AG04450 (cell line): ENCODE data around the gene MYL4. TPM values are rescaled to one million over a fixed set of nuclear protein-coding genes. Genes with fewer than 3 reads are reported as not detected.

Source experiments
- CTCF ChIA-PET: fragments of 300-600, 350-600 bp; formaldehyde crosslinking; extraction: SDS; loops from one replicate; lab custom pipeline; 2022; ENCODE audit warnings: antibody characterized with exemption, inconsistent platforms; lab: Charles Lee
- POLR2A ChIA-PET: fragments of 350-600 bp; formaldehyde crosslinking; extraction: SDS; loops from one replicate; lab custom pipeline; 2021; ENCODE audit warnings: antibody characterized with exemption, inconsistent platforms; lab: Yijun Ruan, JAX
- DNase-seq: peaks from one replicate; pipeline ENCODE4 v3.0.0-alpha.2; 2011; ENCODE audit warnings: low read depth, low spot score
- H3K27ac ChIP-seq: one replicate; pipeline ENCODE4 v1.5.1; 2012; ENCODE audit warnings: low read depth, low read length, control low read depth
- H3K27me3 ChIP-seq: one replicate; pipeline ENCODE4 v1.6.0; 2012; ENCODE audit warnings: low read length; ENCODE audit not compliant: control insufficient read depth, insufficient read depth
- H3K4me3 ChIP-seq: 2 replicates; pipeline ENCODE4 v1.5.1; 2011; ENCODE audit warnings: mild to moderate bottlenecking, low read depth, low read length, control low read depth
- H3K9me3 ChIP-seq: 2 replicates; pipeline ENCODE4 v1.5.1; 2012; ENCODE audit warnings: low read length; ENCODE audit not compliant: control insufficient read depth, insufficient read depth
- CTCF ChIP-seq: IDR thresholded peaks from 2 replicates; pipeline ENCODE4 v1.5.1; 2011; ENCODE audit warnings: low read depth, low read length, control low read depth, inconsistent platforms
- polyA plus RNA-seq: library from polyadenylated mRNA; depleted of rRNA; stranded (reverse); fragments of >200 nt; gene quantifications from 2 replicates; pipeline ENCODE4 v1.2.3, GENCODE V29; 2011

Gene MYL4
- polyA plus RNA-seq, 1 experiment, result 0.19 TPM

GRCh38 chr17:47252209-47252608 lies 43.1 kb downstream of the MYL4 start:
- POLR2A ChIA-PET, result interaction anchor here (0.5 kb wide), 1 partner anchor 10 kb away, joined by 3 read pairs; no protein-coding TSS in a partner anchor
- Histone ChIP-seq H3K9me3 (no peaks in the 10 kb centered on the region; the same call in 1 of the 2 replicates), H3K4me3 (no peak overlapping the region), H3K27ac (no peak overlapping the region), H3K27me3 (no peaks in the 10 kb centered on the region)
- CTCF ChIA-PET, result interaction anchor here (0.7 to 1.0 kb wide), 2 partner anchors 10 to 64 kb away, joined by 3 read pairs; no protein-coding TSS in a partner anchor
- no peak for TF ChIP-seq CTCF
- no peak for DNase-seq

GRCh38 chr17:47252766-47253512 lies 43.8 kb downstream of the MYL4 start:
- no peak overlapping the region for H3K27ac ChIP-seq
- POLR2A ChIA-PET, result interaction anchor here (1.6 kb wide), 1 partner anchor 62 kb away, joined by 5 read pairs; no protein-coding TSS in a partner anchor
- no peaks in the 10 kb centered on the region for H3K27me3 ChIP-seq

GRCh38 chr17:47253541-47254402 lies 44.6 kb downstream of the MYL4 start, which contains the start of gene ITGB3:
TSS of gene ITGB3 (plus strand) at chr17:47253827. CDS start at chr17:47253862, 35 bp downstream.
- TF ChIP-seq CTCF, result peak; percentile 37
- H3K4me3 ChIP-seq, result peak within 1 kb of the TSS; percentile 78
- no peak for DNase-seq
- H3K27me3 ChIP-seq, result no peaks in the 10 kb centered on the region
- H3K27ac ChIP-seq, result no peak within 1 kb of the TSS
- ChIA-PET POLR2A (interaction anchor here (0.8 to 1.6 kb wide), 3 partner anchors 21 to 61 kb away, joined by 3 to 5 read pairs (median 4); no protein-coding TSS in a partner anchor), CTCF (no interaction called here)
- H3K9me3 ChIP-seq, result no peaks in the 10 kb centered on the region; the same call in 1 of the 2 replicates

More at GRCh38 chr17:47252766-47253512, 43.8 kb downstream of the MYL4 start:
- no peak for TF ChIP-seq CTCF
- CTCF ChIA-PET, result interaction anchor here (1.0 kb wide), 1 partner anchor 11 kb away, joined by 3 read pairs; no protein-coding TSS in a partner anchor
- H3K9me3 ChIP-seq, result no peaks in the 10 kb centered on the region; the same call in 1 of the 2 replicates
- H3K4me3 ChIP-seq, result peak overlapping the region; percentile 78
- DNase-seq, result no peak

- H3K4me3 ChIP-seq, result peak overlapping the region; percentile 78
- CTCF ChIA-PET, result no interaction called here
- no peak for TF ChIP-seq CTCF
- H3K27me3 ChIP-seq, result no peaks in the 10 kb centered on the region
- DNase-seq, result no peak
- no peak overlapping the region for H3K27ac ChIP-seq
- POLR2A ChIA-PET, result interaction anchor here (0.8 to 1.6 kb wide), 3 partner anchors 21 to 61 kb away, joined by 3 to 5 read pairs (median 4); no protein-coding TSS in a partner anchor
- no peaks in the 10 kb centered on the region; the same call in 1 of the 2 replicates for H3K9me3 ChIP-seq
Observed at GRCh38 chr17:47254403-47254943, 45.3 kb downstream of the MYL4 start.
